COLO829 (cell line): ENCODE results near the gene KPRP.
A peak's percentile ranks its signal among the peaks of the same experiment; 100 is the strongest.

ENCODE experiments used
- DNase-seq: peaks from one replicate; pipeline ENCODE4 v3.0.0; 2012; ENCODE audit warnings: low spot score

The KPRP gene

DNA sequence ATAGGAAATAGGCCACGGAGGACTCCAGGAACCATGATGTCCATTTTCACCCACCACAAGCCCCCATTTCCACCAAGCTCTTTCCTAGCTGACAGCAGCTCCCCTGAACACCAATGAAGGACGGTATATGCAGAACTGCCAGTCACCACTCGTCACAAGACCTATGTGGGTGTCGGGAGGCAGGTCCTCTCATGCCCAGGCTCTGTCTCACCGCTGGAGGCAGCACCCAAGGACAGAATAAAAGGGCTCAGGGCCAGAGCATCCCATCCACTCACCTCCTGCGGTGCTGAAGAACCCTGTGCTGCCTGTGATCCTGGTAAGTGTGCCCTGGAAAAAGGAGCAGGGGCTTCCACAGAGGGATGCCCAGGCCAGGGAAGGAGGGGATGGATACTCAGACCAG is 17.1 kb downstream of the KPRP start, which contains the start of gene LCE1F:
Gene LCE1F, plus strand, starts transcription at position 266 of the 400 bp plus-strand sequence. CDS start 1,232 bp downstream, outside the sequence.
- DNase-seq = no peak

DNA sequence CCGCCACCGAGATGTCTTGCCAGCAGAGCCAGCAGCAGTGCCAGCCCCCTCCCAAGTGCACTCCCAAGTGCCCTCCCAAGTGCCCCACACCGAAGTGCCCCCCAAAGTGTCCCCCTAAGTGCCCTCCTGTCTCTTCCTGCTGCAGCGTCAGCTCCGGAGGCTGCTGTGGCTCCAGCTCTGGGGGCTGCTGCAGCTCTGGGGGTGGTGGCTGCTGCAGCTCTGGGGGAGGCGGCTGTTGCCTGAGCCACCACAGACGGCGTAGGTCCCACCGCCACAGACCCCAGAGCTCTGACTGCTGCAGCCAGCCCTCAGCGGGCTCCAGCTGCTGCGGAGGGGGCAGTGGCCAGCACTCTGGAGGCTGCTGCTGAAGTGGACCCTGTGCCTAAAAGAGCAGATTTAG is 18.5 kb downstream of the KPRP start:
- DNase-seq = no peak

DNA sequence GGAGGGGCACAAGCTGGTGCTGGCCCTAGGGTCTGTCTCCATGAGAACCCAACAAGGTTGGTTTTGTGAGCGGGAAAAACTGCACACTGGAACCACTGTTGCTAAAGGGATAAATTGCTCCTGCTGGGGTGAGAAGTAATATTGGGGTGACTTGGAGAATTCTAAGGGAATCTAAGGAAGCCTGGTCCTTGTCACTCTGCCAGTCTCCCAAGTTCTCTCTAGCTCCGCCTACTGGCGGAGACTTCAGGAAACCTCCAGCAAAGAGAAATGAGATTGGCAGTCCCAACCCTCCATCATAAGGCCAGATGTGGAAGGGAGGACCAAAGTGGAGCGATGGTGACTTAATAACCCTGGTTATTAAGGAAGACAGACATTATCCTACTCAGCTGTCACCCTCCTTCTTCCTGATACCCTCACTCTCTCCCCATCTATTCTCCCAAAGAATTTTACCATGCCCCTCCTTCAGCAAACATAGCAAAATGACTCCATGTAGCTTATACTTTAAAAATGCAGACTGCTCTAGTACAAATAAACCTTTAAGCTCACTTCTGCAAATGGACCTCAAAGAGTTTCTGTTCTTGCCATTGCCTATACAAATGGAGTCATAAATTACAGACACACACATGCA is 19.8 kb downstream of the KPRP start:
- peak; percentile 54 for DNase-seq

DNA sequence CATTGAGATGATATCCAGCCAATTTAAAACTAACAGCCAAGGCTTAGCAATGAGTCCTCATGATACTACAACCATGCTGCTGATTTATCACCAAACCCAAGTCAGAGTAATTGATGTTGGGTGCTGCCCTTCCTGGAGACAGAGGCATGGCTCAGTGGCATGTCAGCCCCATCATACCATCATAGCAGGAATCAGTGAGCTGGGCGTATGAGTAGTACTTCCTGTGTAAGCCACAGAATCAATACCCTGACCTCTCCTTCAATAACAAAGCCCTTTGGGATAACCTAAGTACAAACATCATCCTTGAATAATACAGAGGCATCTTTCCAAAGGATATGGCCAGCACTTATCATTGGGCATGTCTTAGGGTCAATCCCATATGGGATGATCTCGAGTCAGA is 25.3 kb downstream of the KPRP start:
- DNase-seq = no peak

DNA sequence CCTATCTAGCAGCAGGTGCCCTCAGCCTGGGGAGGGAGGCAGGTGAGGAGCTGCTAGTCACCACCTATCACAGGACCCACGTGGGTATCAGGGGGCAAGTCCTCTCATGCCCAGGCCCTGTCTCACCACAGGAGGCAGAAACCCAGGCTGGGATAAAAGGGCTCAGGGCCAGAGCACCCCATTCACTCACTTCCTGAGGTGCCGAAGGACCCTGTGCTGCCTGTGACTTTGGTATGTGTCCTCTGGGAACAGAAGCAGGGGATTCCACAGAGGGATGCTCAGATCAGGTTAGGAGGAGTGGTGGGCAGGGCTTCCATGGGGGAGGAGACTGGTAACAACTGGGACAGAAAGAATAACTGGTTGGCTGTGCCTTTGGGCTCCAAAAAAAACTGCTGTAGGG is 28.3 kb downstream of the KPRP start, which contains the start of gene LCE1E:
Gene LCE1E, plus strand, starts transcription at position 181 of the 400 bp plus-strand sequence. CDS start 1,043 bp downstream, outside the sequence.
- DNase-seq = no peak

DNA sequence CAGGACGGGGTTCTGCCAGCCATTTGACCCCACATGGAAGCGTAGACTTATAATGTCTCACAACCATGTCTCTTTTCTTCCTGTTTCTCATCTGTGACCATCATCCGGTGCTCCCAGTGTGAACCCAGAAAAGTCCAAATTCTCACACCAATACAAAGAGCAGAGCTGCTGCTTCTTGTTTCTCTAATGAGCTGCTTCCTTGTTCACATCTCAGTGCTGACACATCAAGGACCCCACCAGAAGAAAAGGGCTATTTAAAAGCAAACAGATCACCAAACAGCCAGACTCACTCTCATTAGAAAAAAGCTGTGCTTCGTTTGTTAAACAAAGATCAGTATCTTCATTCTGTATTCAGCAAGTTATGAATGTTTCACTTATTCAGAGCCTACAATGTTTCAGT is 37.9 kb downstream of the KPRP start:
- peak; percentile 38 for DNase-seq

DNA sequence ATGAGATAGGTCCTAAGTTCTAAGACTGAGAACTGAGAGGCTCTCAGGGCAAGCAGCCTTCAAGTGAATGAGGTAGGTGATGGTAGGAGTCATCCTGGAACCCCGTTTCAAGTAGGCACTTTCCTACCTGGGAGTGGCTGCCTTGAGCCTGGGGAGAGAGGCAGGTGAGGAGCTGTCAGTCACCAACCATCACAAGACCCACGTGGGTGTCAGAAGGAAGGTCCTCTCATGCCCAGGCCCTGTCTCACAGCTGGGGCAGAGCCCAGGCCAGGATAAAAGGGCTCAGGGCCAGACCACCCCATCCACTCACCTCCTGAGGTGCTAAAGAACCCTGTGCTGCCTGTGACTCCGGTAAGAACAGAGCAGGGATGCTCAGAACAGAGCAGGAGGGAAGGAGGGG is 38.6 kb downstream of the KPRP start, which contains the start of gene LCE1D:
Gene LCE1D, plus strand, starts transcription at position 301 of the 400 bp plus-strand sequence. CDS start 1,074 bp downstream, outside the sequence.
- no peak for DNase-seq

DNA sequence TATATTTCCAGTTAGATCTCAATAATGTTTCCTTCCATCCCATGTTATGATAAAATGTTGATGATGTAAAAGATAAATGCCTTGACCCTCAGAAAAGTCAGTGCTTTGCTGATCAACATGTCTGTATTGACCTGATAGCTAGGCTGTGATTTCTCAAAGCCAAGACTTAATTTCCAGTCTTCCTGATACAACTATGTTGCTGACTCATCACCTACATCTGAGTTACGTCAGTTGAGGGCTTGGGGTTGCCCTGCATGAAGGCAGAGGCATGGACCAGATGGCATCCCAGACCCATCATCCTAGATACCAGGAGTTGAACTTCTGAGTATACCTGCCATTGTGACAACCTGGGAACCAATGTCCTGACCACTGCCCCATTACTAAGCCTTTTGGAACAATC is 43.5 kb downstream of the KPRP start:
- DNase-seq = no peak

DNA sequence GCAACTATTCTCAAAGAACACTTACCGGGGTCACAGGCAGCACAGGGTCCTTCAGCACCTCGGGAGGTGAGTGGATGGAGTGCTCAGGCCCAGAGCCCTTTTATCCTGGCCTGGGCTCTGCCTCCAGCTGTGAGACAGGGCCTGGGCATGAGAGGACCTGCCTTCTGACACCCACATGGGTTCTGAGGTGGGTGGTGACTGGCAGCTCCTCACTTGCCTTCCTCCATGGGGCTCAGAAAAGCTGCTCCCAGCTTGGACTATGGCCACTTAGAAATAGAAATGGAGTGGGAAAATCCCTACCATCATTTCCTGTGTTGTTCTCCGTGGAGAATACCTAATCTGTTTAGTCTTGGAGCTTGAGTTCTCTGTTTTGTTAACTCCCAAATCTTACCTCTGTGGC is 48.8 kb downstream of the KPRP start, which contains the start of gene LCE1C:
Gene LCE1C, minus strand, starts transcription at position 76 of the 400 bp plus-strand sequence. CDS start 1,173 bp downstream, outside the sequence.
- no peak for DNase-seq

DNA sequence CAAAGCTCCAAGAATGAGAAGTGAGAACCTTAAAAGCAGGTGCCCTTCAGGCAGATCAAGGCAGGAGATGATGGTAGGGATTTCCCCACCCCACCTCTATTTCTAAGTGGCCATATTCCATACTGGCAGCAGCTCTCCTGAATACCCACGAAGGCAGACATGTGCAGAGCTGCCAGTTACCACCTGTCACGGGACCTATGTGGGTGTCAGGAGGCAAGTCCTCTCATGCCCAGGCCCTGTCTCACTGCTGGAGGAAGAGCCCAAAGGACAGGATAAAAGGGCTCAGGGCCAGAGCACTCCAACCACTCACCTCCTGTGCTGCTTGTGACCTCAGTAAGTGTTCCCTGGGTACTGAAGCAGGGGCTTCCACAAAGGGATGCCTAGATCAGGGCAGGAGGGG is 53.2 kb downstream of the KPRP start:
- no peak for DNase-seq
